ENCODE measurements around the gene PRKN.

DNA sequence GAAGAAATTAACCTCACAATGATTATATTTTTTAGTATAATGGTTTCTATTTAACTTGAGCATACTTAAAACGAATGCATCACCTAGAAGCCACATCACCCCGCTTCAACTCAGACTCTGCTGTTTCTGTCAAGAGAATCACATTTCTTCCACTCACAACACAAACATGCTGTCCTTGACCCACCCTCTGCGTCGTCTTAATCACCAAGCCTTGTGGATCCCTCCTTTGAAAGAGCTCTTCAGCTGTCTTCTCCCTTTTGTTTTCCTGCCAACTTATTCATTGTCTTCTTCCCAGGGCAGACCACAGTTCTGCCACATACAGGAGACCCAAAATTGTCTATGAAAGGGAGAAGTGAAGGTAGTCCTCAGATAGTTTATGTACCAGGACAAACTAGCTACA, 858.1 kb downstream of the PRKN start:
- TF ChIP-seq GATA3 (IDR thresholded peaks at IDR 0.05; ENCODE audit: low read depth, low read length), result no peak
- no peak for TF ChIP-seq GATA2 (IDR thresholded peaks at IDR 0.05; ENCODE audit: low read depth, low read length)
